Right atrium auricular region (tissue), 2 donors: Measurements from ENCODE around the gene KIAA2012. TPM values are rescaled to one million over a fixed set of nuclear protein-coding genes. Genes with fewer than 3 reads are reported as not detected.

Experiments
- DNase-seq: peaks from one replicate; pipeline ENCODE4 v3.0.0-alpha.2; 2019; ENCODE audit warnings: low spot score
- H3K27ac ChIP-seq, 2 donors: fragments of 200-600 bp; sonication (generic); 1 replicate in 1 of 2; 2 replicates in 1 of 2; pipeline ENCODE4 v1.5.1; 2016 to 2019
- H3K27me3 ChIP-seq, 2 donors: fragments of 200-600 bp; sonication (generic); one replicate each; pipeline versions ENCODE4 v1.5.1 to v1.6.0; 2017 to 2019
- H3K36me3 ChIP-seq: fragments of 200-600 bp; sonication (generic); one replicate; pipeline ENCODE4 v1.5.1; 2016
- H3K4me1 ChIP-seq, 2 donors: fragments of 200-600 bp; sonication (generic); one replicate each; pipeline versions ENCODE4 v1.5.1 to v1.6.0; 2017 to 2019
- H3K4me3 ChIP-seq, 2 donors: fragments of 200-600 bp; sonication (generic); 1 replicate in 1 of 2; 2 replicates in 1 of 2; pipeline ENCODE4 v1.5.1; 2017 to 2019; ENCODE audit warnings: mild to moderate bottlenecking in 1 of 2, moderate library complexity in 1 of 2
- H3K9me3 ChIP-seq, 2 donors: fragments of 200-600 bp; sonication (generic); one replicate each; pipeline ENCODE4 v1.5.1; 2019
- CTCF ChIP-seq, 2 donors: fragments of 200-600 bp; sonication (generic); IDR thresholded peaks; one replicate each; pipeline ENCODE4 v1.5.1; 2019; ENCODE audit warnings: antibody characterized with exemption in 2 of 2
- total RNA-seq, 2 donors: library from RNA; depleted of rRNA; stranded (reverse); fragments of >200 nt; gene quantifications; one replicate each; pipeline ENCODE4 v1.1.0, GENCODE V29; 2016

The KIAA2012 gene
- total RNA-seq, 2 donors from 2014 or later, result not detected

- H3K36me3 ChIP-seq, result no peaks in the 10 kb centered on the region
- peak overlapping the region; percentile 63 to 66 for H3K4me3 ChIP-seq
- peak; percentile 30 to 67 for TF ChIP-seq CTCF (IDR thresholded peaks at IDR 0.05)
- no peak for DNase-seq
- H3K4me1 ChIP-seq, result peaks cover 0 to 47% of the 10 kb centered on the region in 2 donors
- no peaks in the 10 kb centered on the region for H3K27me3 ChIP-seq
- H3K9me3 ChIP-seq, result no peaks in the 10 kb centered on the region
- H3K27ac ChIP-seq, result peak overlapping the region; percentile 91 to 97
Observed at GRCh38 chr2:202035089-202035940, 37.7 kb upstream of the KIAA2012 start.

- H3K27ac ChIP-seq, result peak overlapping the region in 1 of 2 donors; percentile 65
- H3K4me3 ChIP-seq, result peak overlapping the region; percentile 32 to 66
- H3K27me3 ChIP-seq, result no peaks in the 10 kb centered on the region
- H3K36me3 ChIP-seq, result no peaks in the 10 kb centered on the region
- DNase-seq, result no peak
- peaks cover 0 to 47% of the 10 kb centered on the region in 2 donors for H3K4me1 ChIP-seq
- no peaks in the 10 kb centered on the region for H3K9me3 ChIP-seq
- TF ChIP-seq CTCF (IDR thresholded peaks at IDR 0.05), result no peak
Observed at GRCh38 chr2:202035941-202036372, 37.1 kb upstream of the KIAA2012 start.

GRCh38 chr2:202036601-202037037 is 36.4 kb upstream of the KIAA2012 start:
- H3K9me3 ChIP-seq, result no peaks in the 10 kb centered on the region
- no peaks in the 10 kb centered on the region for H3K27me3 ChIP-seq
- H3K27ac ChIP-seq, result peak overlapping the region; percentile 62 to 65
- peak overlapping the region; percentile 32 to 66 for H3K4me3 ChIP-seq
- TF ChIP-seq CTCF (IDR thresholded peaks at IDR 0.05), result no peak
- H3K36me3 ChIP-seq, result no peaks in the 10 kb centered on the region
- DNase-seq, result no peak
- peaks cover 0 to 47% of the 10 kb centered on the region in 2 donors for H3K4me1 ChIP-seq

- Histone ChIP-seq H3K9me3 (no peaks in the 10 kb centered on the region), H3K36me3 (no peaks in the 10 kb centered on the region), H3K4me1 (peaks cover 0 to 44% of the 10 kb centered on the region in 2 donors), H3K27ac (peak overlapping the region; percentile 62 to 65), H3K4me3 (peak overlapping the region; percentile 32 to 66), H3K27me3 (no peaks in the 10 kb centered on the region)
- no peak for TF ChIP-seq CTCF (IDR thresholded peaks at IDR 0.05)
- no peak for DNase-seq
Observed at GRCh38 chr2:202037086-202037485, 36.0 kb upstream of the KIAA2012 start.

- H3K4me1 ChIP-seq, result peaks cover 0 to 38% of the 10 kb centered on the region in 2 donors
- H3K4me3 ChIP-seq, result peak overlapping the region in 1 of 2 donors; percentile 12
- H3K36me3 ChIP-seq, result no peaks in the 10 kb centered on the region
- no peaks in the 10 kb centered on the region for H3K9me3 ChIP-seq
- no peaks in the 10 kb centered on the region for H3K27me3 ChIP-seq
- no peak for TF ChIP-seq CTCF (IDR thresholded peaks at IDR 0.05)
- H3K27ac ChIP-seq, result peak overlapping the region; percentile 62 to 70
- no peak for DNase-seq
Observed at GRCh38 chr2:202038471-202039277, 34.4 kb upstream of the KIAA2012 start.
